Left renal cortex interstitium (tissue), 4 donors: ENCODE measurements around the gene FEM1C. TPM values are rescaled to one million over a fixed set of nuclear protein-coding genes. Genes with fewer than 3 reads are reported as not detected.
"Not testable (repeated sequence)": the region's sequence is repeated elsewhere in the genome, so short reads cannot be mapped to it uniquely, and the experiment has no call there.

ENCODE experiments used
- DNase-seq, 4 donors: peaks; one replicate each; pipeline ENCODE4 v3.0.0-alpha.2; 2013; ENCODE audit warnings: low read depth in 4 of 4, low spot score in 2 of 4, missing footprints in 1 of 4
- polyA plus RNA-seq, 4 donors: library from polyadenylated mRNA; unstranded; fragments of 120-200 nt; gene quantifications; one replicate each; pipeline ENCODE4 v1.2.1, GENCODE V29; 2013; ENCODE audit not compliant: insufficient read length in 4 of 4

Gene FEM1C
- polyA plus RNA-seq, 4 donors, result 19.6 to 22.1 (median 21.1) TPM

- no peak for DNase-seq
These were observed 64.3 kb downstream of the FEM1C start for GRCh38 chr5:115480271-115480670.

GRCh38 chr5:115479166-115479873 is 65.3 kb downstream of the FEM1C start:
- DNase-seq, result not testable (repeated sequence)

DNA sequence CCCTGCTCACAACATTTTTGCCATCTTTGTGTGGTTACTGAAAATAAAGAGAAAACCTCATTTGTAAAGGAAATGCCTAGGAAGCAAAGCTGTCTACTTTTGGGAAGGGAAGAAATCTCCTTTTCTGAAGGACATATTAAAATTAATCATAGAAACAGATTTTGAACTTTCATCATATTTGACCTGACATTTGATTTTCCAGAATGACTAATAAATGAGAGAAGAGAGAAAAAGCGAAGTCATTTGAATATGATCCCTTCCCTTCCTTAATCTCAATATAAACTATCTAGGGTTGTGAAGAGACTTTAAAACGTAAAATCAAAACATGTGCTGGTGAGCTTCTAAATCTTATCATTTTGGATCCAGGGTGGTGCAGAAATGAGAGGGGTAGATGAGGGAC is 66.3 kb downstream of the FEM1C start:
- no peak for DNase-seq

GRCh38 chr5:115477581-115477980 is 67.0 kb downstream of the FEM1C start:
- DNase-seq, result no peak

GRCh38 chr5:115475788-115476187 is 68.8 kb downstream of the FEM1C start:
- no peak for DNase-seq

DNA sequence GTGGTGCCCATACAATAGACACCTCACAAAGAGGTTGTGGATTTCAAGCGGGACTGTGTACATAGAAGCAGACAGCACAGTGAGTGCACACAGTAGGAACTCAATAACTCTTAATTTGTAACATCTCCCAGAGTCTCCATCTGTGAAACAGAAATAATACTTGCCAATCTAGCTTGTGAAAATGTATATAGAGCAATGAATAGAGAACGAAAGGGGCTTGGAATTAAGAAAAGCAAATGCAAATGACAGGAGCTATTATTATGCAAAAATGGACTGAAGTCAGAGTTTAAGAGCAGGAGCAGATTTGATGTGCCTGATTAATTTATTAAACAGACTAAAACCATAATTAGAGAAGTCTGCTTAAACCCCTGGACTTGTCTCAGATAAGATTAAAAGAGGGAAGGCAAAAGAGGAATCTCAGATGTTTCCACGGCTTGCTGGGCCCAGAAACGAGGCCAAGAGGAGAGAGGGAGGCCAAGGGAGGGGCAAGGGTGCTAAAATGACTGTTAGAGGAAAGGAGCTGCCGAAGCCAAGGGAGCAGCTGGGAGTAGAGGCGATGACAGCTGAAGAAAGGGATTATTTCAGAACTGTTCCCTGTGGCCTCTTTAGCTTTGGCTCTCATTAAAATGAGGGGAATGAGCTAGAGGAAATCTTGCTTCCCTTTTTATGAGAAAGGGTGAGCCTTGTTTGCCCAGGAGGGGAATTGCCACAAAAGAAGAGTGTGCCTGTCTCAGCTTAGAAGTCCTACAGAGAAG is 72.1 kb downstream of the FEM1C start:
- DNase-seq, result no peak

DNA sequence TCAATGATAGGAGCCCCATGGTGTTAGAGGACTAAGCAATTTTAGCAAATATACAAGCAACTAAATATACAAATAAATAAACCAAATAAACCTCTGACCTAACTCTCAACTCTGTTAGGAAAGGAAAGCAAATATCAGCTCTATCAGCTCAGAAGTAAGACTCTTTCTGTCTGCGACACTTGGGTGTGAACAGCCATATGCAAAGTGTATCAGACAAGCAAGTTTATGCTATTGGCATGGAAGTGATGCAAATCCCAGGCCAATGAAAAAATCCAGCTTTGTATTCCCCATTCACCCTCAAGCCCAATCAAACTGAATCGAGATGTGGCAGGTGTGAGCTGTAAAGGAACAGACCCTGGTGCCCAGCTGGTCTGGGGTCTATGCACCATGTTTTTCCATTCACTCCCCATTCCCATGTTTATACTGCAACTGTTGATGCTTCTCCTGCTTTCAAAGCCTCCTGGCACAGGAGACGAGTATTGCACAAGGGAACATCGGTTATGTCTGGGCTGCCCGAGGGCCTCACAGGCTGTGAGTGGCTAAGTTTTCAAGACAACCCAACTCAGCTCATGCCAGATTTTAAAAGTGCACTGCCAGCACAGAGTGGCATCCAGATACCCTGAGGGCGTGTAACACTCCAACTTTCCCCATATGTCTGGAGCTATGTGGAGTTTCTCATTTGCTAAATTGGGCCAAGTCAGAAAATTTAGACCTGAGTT is 73.1 kb downstream of the FEM1C start:
- no peak for DNase-seq

DNA sequence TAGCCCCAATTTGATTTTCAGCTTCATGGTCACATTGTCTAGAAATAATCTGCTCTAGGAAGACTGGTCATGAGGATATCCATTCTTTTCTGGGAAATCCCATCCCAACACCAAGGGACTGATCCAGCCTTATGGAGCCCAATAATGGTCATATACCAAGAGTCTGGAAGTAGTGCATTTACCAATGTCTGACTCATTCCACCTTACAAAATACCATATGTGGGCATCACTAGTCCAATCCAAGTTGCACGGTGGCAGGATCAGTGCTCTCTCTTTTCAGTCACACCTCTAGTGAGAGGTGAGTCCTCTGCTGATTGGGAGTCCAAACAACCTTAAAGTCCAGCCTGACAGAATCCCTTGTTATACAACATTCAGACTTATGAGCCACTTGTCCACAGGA is 73.7 kb downstream of the FEM1C start:
- DNase-seq, result no peak

Other genes with a start within 250 kb of the FEM1C start
- 10 to 100 TPM; 14.5 to 17.7 (median 17.3) TPM for gene CCDC112, start 248.1 kb downstream of the FEM1C start, polyA plus RNA-seq
- 1 to 10 TPM; 2.4 to 7.2 (median 4.2) TPM for gene TICAM2, start 57.7 kb upstream of the FEM1C start, polyA plus RNA-seq
- gene TMED7, start 81.3 kb upstream of the FEM1C start, polyA plus RNA-seq, result 100 to 1,000 TPM in 3 of 4 donors, 10 to 100 TPM in 1; 87.5 to 107 (median 105) TPM